Endodermal cell (in vitro differentiated cells): ENCODE measurements around the gene ADORA2A. TPM values are rescaled to one million over a fixed set of nuclear protein-coding genes. Genes with fewer than 3 reads are reported as not detected.

Experiments
- DNase-seq: peaks from one replicate; pipeline ENCODE4 v3.0.0-alpha.2; 2017
- H3K27ac ChIP-seq: 2 replicates; pipeline ENCODE4 v1.5.1; 2013; ENCODE audit warnings: mild to moderate bottlenecking, low read depth, low read length, moderate library complexity
- H3K27me3 ChIP-seq: 2 replicates; pipeline ENCODE4 v1.6.1; 2013; ENCODE audit warnings: mild to moderate bottlenecking, low read length, moderate library complexity; ENCODE audit not compliant: insufficient read depth, control insufficient read depth, poor library complexity, severe bottlenecking
- H3K36me3 ChIP-seq: 2 replicates; pipeline ENCODE4 v1.7.0; 2013; ENCODE audit warnings: mild to moderate bottlenecking, low read length, moderate library complexity; ENCODE audit not compliant: control insufficient read depth, insufficient read depth
- H3K4me1 ChIP-seq: one replicate; pipeline ENCODE4 v1.7.0; 2013; ENCODE audit warnings: low read length; ENCODE audit not compliant: control insufficient read depth, insufficient read depth
- H3K4me3 ChIP-seq: 2 replicates; pipeline ENCODE4 v1.5.1; 2013; ENCODE audit warnings: mild to moderate bottlenecking, low read length, moderate library complexity
- H3K9ac ChIP-seq: 2 replicates; pipeline ENCODE4 v1.6.1; 2013; ENCODE audit warnings: mild to moderate bottlenecking, low read length, moderate library complexity; ENCODE audit not compliant: poor library complexity, severe bottlenecking; ENCODE audit errors: extremely low read depth
- H3K9me3 ChIP-seq: 2 replicates; pipeline ENCODE4 v1.6.1; 2013; ENCODE audit warnings: mild to moderate bottlenecking, low read length, moderate library complexity; ENCODE audit not compliant: control insufficient read depth
- H3K27ac Mint-ChIP-seq: 2 replicates; pipeline ENCODE4 v1.8.0; 2020; ENCODE audit warnings: mixed read lengths
- H3K27me3 Mint-ChIP-seq: 2 replicates; pipeline ENCODE4 v1.8.0; 2021; ENCODE audit warnings: mild to moderate bottlenecking, mixed read lengths; ENCODE audit not compliant: insufficient read depth
- H3K36me3 Mint-ChIP-seq: 2 replicates; pipeline ENCODE4 v1.8.0; 2020; ENCODE audit warnings: low read depth, mixed read lengths
- H3K4me1 Mint-ChIP-seq: 2 replicates; pipeline ENCODE4 v1.8.0; 2020; ENCODE audit warnings: mixed read lengths
- H3K4me3 Mint-ChIP-seq: 2 replicates; pipeline ENCODE4 v1.8.0; 2020; ENCODE audit warnings: mild to moderate bottlenecking, moderate library complexity, mixed read lengths
- H3K9me3 Mint-ChIP-seq: 2 replicates; pipeline ENCODE4 v1.8.0; 2020; ENCODE audit warnings: mild to moderate bottlenecking, mixed read lengths
- WGBS, 2 experiments: methylation state at CpG; one replicate each; pipeline versions ENCODE4 v1.1.5 to v1.1.7; 2013; ENCODE audit warnings: missing lambda C conversion rate in 2 of 2, mixed read lengths in 1 of 2; ENCODE audit not compliant: insufficient coverage in 1 of 2, insufficient read length in 1 of 2; 5-methylcytosine and 5-hydroxymethylcytosine counted together
- total RNA-seq, 2 donors: library from RNA; stranded (reverse); fragmentation: NEBNext Ultra II Directional in 1 of 2; extraction: Animal tissue kit (Norgen Biotek cat#: 25700) in 1 of 2; gene quantifications; 2 replicates in 1 of 2; 3 replicates in 1 of 2; pipeline ENCODE4 v1.2.1, GENCODE V29; 2021
- TF ChIP-seq, protein P1 (sequence below): fragments of 200-600 bp; sonication (generic); conservative IDR thresholded peaks from 2 replicates; pipeline ENCODE4 v1.5.0; 2021; ENCODE audit warnings: antibody characterized with exemption, mild to moderate bottlenecking

Gene ADORA2A
- total RNA-seq, 2 donors from 2014 or later: 4.1 to 4.7 TPM

DNA sequence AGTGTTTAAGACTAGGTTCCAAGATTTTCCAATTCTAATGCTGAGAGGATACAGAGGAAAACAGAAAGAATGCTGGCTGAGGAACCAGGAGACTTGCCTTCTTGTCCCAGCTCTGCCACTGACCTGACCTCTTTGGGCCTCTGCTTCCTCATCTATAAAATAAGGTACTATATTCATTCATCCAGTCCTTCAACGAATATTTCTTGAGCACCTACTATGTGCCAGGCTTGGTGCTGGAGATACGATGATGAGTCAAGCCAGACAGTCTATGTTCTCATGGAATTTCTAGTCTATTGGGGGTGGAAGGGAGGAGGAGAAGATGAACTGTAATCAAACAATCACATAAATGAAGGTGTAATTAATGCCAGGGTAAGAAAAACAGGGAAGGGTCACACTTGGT lies 39.9 kb downstream of the ADORA2A start:
- no peak for DNase-seq
- H3K36me3 Mint-ChIP-seq: no peaks in the 10 kb centered on the region
- H3K27me3 Mint-ChIP-seq: no peaks in the 10 kb centered on the region
- no peak overlapping the region for H3K27ac Mint-ChIP-seq
- TF ChIP-seq, protein P1, sequence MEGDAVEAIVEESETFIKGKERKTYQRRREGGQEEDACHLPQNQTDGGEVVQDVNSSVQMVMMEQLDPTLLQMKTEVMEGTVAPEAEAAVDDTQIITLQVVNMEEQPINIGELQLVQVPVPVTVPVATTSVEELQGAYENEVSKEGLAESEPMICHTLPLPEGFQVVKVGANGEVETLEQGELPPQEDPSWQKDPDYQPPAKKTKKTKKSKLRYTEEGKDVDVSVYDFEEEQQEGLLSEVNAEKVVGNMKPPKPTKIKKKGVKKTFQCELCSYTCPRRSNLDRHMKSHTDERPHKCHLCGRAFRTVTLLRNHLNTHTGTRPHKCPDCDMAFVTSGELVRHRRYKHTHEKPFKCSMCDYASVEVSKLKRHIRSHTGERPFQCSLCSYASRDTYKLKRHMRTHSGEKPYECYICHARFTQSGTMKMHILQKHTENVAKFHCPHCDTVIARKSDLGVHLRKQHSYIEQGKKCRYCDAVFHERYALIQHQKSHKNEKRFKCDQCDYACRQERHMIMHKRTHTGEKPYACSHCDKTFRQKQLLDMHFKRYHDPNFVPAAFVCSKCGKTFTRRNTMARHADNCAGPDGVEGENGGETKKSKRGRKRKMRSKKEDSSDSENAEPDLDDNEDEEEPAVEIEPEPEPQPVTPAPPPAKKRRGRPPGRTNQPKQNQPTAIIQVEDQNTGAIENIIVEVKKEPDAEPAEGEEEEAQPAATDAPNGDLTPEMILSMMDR: no peak
- H3K9me3 ChIP-seq: no peaks in the 10 kb centered on the region
- H3K36me3 ChIP-seq: no peaks in the 10 kb centered on the region
- H3K27me3 ChIP-seq: no peaks in the 10 kb centered on the region
- H3K9me3 Mint-ChIP-seq: no peaks in the 10 kb centered on the region
- WGBS, 2 experiments: 93 to 94% methylated on average over 2 of the region's 2 CpGs
- peaks cover 11% of the 10 kb centered on the region for H3K4me1 ChIP-seq
- no peak overlapping the region for H3K4me3 Mint-ChIP-seq
- H3K4me1 Mint-ChIP-seq: peaks cover 18% of the 10 kb centered on the region
- no peak overlapping the region for H3K9ac ChIP-seq
- no peak overlapping the region for H3K27ac ChIP-seq
- no peak overlapping the region for H3K4me3 ChIP-seq

DNA sequence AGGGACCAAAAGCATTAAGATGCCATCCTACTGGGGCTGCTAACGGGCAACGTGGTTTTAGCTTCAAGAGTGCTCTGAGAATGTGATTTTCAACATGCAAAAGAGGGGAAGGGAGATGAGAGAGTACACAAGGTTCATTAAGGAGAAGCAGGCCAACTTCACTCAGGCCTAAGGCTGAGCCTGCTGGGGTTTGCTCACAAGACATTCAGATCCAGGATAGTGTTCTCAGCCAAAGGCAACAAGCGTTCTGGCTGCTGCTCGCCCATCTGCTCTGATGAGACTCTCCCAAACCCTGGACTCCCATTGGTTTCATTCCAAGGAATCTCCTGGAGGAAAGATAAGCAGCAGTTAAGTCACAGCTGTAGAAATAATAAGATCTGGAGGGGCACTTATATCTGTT lies 44.2 kb downstream of the ADORA2A start:
- no peaks in the 10 kb centered on the region for H3K27me3 ChIP-seq
- no peak for DNase-seq
- peaks cover 11% of the 10 kb centered on the region for H3K4me1 Mint-ChIP-seq
- 92 to 96% methylated on average over 4 of the region's 4 CpGs for WGBS, 2 experiments
- H3K9me3 ChIP-seq: peaks cover 9% of the 10 kb centered on the region
- H3K27ac Mint-ChIP-seq: no peak overlapping the region
- H3K36me3 ChIP-seq: no peaks in the 10 kb centered on the region
- TF ChIP-seq, protein P1: no peak
- no peaks in the 10 kb centered on the region for H3K36me3 Mint-ChIP-seq
- peaks cover 7% of the 10 kb centered on the region for H3K4me1 ChIP-seq
- H3K9ac ChIP-seq: no peak overlapping the region
- H3K4me3 ChIP-seq: no peak overlapping the region
- H3K27ac ChIP-seq: no peak overlapping the region
- no peak overlapping the region for H3K4me3 Mint-ChIP-seq
- H3K9me3 Mint-ChIP-seq: peaks cover 6% of the 10 kb centered on the region
- no peaks in the 10 kb centered on the region for H3K27me3 Mint-ChIP-seq

DNA sequence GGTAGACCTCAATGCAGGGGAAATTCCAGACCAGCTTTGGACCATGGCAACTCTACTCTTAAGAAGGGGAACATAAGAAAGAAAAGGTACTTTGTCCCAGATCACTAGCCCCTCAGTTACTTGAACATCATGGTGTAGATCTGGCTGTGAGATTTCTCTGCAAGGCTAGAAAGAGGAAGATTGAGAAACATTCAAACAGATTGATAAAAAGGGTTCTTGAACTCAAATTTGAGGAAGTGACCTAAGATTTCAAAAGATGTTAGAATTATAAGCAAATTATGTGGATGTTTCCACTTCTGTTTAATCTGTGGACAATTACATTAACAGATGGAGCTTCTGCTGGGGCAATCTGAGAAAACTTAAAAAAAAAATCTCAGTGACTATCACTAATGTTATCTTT lies 45.9 kb downstream of the ADORA2A start:
- Histone ChIP-seq H3K4me1 (no peaks in the 10 kb centered on the region), H3K36me3 (no peaks in the 10 kb centered on the region), H3K4me3 (no peak overlapping the region), H3K27me3 (no peaks in the 10 kb centered on the region), H3K9me3 (peaks cover 9% of the 10 kb centered on the region), H3K27ac (no peak overlapping the region), H3K9ac (no peak overlapping the region)
- TF ChIP-seq, protein P1: no peak
- Mint-ChIP-seq H3K9me3 (peaks cover 6% of the 10 kb centered on the region), H3K27ac (no peak overlapping the region), H3K4me1 (no peaks in the 10 kb centered on the region), H3K27me3 (no peaks in the 10 kb centered on the region), H3K4me3 (no peak overlapping the region), H3K36me3 (no peaks in the 10 kb centered on the region)
- DNase-seq: no peak
